NCI-H2081 (cell line): ENCODE results near the gene IL17RD.

ENCODE experiments used
- DNase-seq, 2 experiments: peaks; one replicate each; lab custom pipeline; 2025; lab: John Stamatoyannopoulos, UW

Gene IL17RD

GRCh38 chr3:57065588-57065987, 99.6 kb downstream of the IL17RD start:
- no peak for DNase-seq

DNA sequence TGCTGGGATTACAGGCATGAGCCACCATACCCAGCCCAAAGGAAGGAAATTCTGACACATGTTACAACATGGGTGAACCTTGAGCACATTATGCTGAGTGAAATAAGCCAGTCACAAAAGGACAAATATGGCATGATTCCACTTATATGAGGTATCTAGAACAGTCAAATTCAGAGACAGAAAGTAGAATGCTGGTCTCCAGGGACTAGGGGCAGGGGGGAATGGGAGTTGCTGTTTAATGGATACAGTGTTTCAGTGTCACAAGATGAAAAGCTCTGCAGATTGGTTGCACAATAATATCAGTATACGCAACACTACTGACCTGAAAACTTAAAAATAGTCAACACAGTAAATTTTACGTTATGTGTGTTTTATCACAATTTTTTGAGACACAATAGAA, 100.6 kb downstream of the IL17RD start:
- no peak for DNase-seq

GRCh38 chr3:57064001-57064400, 101.2 kb downstream of the IL17RD start:
- DNase-seq, result no peak

DNA sequence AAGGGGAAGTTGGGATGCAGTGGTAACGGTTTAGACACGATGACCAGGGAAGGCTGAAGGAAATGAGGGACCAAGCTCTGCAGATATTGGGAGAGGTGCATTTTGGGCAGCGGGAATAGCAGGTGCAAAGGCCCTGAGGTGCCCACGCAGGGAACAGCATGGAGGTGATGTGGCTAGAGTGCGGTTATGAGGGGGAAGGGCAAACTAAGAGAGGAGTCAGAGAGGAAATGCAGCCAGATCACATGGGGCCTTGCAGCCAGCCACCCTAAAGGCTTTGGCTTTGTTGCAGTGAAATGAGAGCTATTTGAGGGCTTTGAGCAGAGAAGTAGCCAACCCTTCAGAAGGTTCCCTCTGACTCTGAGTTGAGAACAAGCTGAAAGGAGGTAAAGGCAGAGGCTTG, 102.1 kb downstream of the IL17RD start:
- DNase-seq, result no peak

DNA sequence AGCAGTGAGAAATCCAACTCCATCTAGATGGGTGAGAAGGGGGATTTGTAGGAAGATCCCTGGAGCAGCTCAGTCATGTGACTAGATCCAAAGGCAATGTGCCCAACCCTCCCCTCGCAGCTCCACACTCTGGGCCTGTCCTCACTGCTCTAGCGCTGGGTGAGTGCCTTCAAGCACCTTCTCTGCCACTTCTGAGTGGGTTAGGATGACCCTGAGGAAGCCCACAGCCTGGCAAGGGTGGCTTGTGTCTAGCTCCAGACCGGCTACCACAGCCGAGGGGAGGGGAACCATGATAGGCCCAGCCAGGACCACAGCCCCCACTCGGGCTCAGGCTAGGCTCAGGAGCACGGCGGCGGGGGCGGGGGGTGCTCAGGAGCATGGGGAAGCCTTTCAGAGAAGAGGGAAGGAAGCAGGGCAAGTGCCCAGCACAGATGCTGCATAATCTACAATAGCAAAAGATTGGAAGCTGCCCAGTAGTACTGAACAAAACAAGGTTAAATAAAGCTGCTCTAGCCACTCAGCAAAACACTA, 103.0 kb downstream of the IL17RD start:
- DNase-seq, result no peak

DNA sequence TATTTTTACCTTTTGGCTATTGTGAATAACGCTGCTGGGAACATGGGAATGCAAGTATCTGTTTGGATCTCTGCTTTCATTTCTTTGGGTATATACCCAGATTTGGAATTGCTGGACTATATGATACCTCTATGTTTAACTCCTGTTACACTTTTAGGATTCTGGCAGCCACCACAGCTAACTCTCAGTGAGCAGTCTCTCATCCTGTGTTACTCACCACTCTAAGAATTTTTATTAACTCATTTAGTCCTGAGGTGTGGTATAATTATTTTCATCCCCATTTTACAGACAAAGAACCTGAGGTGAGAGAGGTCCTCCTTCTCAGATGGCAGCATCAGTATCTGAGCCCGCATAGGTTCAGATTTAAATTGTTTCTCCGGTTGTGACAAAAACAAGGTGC, 103.6 kb downstream of the IL17RD start:
- DNase-seq, result no peak

DNA sequence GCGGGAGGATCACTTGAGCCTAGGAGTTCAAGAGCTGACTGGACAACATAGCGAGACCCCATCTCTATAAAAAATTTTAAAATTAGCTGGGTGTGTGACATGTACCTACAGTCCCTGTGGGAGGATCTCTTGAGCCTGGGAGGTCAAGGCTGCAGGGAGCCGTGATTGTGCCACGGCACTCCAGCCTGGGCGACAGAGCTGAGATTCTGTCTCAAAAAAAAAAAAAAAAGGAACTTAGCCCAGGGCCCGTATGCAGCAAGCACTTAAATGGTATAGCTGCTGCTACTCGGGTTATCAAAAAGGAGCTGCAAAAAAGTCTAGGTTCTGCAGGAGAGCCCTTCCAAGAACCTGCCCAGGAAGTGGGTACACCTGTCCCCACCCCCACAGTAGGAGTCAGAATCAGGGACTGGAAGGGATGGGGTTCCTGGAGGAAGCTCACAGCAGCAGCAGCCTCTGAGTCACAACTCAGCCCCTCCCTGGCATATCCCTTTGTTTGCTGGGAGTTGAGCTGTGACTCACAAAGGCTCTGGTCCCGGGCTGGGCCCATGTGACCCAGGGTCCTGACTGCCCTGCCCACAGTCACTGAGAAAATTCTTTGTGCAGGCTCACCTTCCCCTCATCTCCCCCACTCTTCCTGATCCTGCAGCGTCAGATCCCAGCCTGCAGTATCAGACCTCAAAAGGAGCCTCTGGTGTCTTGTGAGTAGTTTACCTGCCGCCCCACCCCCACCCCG, 104.9 kb downstream of the IL17RD start, which contains the start of gene SPATA12:
Gene SPATA12 (plus strand): TSS at position 576 of the 733 bp plus-strand sequence. CDS start 13,031 bp downstream, outside the sequence.
- DNase-seq, result no peak

GRCh38 chr3:57059411-57059810, 105.7 kb downstream of the IL17RD start:
- no peak for DNase-seq

GRCh38 chr3:57057351-57057750, 107.8 kb downstream of the IL17RD start:
- DNase-seq, result no peak

GRCh38 chr3:57053122-57053521, 112.0 kb downstream of the IL17RD start:
- no peak for DNase-seq

DNA sequence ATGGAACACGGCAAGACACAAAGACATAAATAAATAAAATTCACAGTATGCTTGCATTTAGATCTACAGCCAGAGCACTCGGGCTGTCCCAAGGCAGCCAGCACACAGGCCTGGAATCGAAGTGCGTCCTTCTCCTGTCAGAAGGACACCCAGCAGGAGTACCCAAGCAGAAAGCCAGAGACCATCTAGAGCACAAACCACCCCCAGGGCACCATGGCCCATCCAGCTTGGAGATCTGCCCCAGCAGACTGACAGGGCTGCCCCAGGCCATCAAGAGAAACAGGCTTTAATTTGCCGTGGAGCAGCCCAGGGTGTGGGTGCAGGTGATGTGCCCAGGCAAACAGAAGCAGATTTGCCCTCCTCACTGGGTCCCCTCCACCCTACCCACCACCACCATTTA, 112.5 kb downstream of the IL17RD start:
- DNase-seq, result no peak

GRCh38 chr3:57048728-57049127, 116.4 kb downstream of the IL17RD start:
- DNase-seq, result no peak

DNA sequence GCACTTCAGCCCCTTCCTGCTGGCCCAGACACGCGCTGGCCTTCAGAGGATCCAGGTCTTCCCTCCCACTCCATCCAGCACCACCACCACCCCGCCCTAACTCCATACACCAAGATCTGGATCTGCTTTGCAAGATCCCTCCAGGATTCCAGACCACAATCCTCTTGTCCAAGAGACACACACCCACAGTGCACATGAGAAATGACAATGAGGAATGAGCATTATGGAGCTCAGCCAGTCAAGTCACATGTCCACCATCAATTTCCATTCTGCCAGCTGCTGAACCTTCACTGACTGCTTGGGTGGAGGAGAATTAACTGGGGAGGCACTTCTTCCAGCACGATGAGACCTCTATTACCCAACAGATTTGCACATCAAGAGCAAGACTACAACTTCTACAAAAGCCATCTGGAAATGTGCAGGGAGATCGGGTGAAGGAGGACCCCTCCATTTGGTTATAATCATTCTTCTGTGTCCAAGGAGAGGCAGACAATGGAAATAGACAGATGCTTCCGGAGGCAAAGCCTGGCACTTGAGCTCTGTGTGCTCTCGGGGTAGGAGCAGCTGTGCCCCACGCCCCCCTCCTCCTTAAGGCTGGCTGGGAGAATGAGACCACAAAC, 117.0 kb downstream of the IL17RD start:
- DNase-seq, result no peak

DNA sequence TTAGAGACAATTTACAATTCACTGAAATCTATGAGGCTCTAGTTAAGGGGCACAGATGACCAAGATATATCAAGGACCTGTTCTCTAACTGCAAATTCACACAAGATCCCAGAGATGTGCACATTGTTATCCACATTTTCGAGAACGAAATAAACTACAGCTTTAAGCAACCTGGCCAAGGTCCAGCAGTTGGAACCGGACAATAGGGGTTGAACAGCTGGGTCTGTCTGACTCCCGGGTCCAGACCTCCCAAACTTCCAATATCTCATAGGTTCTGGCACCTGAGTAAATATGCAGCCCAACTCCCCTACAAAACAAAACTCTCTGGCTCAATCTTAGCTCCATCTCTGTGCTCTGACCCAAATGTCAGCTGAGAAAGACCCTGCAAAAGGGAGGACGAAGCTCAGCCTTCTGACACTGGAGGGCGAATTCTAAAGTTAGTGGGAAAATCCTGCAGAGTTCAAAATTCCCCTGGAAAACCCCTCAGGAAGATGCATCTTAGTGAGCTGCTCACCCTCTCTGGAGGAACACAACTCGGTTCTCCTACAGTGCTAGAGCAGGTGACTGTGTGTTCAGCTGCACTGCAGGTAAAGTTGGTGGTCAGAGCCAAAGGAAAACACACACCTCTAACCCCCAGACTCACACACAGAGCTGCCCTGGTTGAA, 118.9 kb downstream of the IL17RD start:
- no peak for DNase-seq

DNA sequence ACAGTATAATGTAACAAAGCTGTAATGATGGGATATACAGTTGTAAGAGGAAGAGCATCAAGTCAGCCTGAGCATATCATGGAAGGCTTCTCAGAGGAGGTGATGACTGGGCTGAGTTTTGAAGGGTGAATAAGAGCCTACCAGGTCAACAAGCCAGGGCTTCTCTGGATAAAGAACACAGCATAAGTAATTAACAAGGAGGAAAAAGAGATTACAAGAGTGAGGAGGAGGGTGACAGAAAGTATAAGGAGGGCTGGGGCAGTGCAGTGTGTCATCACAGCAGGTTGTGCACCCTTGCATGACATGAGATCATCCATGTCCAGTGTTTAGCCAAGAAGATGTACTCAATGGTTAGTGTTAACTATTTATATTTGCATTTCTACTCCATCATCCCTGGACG, 121.6 kb downstream of the IL17RD start:
- no peak for DNase-seq

DNA sequence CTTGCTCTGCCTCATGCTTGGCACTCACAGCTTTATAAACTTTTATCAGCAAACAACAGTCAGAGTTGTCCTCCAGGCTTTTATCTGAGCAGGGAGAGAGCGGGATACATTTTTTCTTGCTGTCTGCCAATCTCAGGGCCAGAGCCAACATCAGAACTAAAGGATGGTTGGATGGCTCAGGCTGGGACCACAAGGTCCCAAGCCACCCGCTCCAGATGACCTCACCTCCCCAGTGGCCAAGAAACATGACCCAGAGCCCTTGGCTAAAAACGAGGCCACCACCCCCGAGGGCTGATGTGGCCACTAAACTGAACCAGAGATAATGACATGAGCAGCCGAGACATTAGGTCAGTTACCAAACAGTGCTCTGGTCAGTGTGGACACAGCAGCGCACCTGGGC, 123.5 kb downstream of the IL17RD start:
- no peak for DNase-seq
